BE2C (cell line): ENCODE results near the gene ADH4.
"Not testable (repeated sequence)": the region's sequence is repeated elsewhere in the genome, so short reads cannot be mapped to it uniquely, and the experiment has no call there.

ENCODE experiments used
- DNase-seq: peaks from one replicate; pipeline ENCODE4 v3.0.0-alpha.2; 2020
- H3K27me3 ChIP-seq: fragments of 250-450 bp; sonication (Bioruptor Pico); 2 replicates; pipeline ENCODE4 v1.5.1; 2020; ENCODE audit warnings: mild to moderate bottlenecking
- H3K36me3 ChIP-seq: fragments of 250-450 bp; sonication (Bioruptor Pico); 2 replicates; pipeline ENCODE4 v1.5.1; 2020; ENCODE audit warnings: mild to moderate bottlenecking
- H3K4me1 ChIP-seq: fragments of 250-450 bp; sonication (Bioruptor Pico); 2 replicates; pipeline ENCODE4 v1.5.1; 2020
- H3K4me3 ChIP-seq: 2 replicates; pipeline ENCODE4 v1.5.1; 2011; ENCODE audit warnings: low read depth, low read length
- H3K9me3 ChIP-seq: fragments of 250-450 bp; sonication (Bioruptor Pico); 2 replicates; pipeline ENCODE4 v1.5.1; 2020
- CTCF ChIP-seq: IDR thresholded peaks from 2 replicates; pipeline ENCODE4 v1.5.1; 2012; ENCODE audit warnings: mild to moderate bottlenecking, low read depth, low read length

Gene ADH4

DNA sequence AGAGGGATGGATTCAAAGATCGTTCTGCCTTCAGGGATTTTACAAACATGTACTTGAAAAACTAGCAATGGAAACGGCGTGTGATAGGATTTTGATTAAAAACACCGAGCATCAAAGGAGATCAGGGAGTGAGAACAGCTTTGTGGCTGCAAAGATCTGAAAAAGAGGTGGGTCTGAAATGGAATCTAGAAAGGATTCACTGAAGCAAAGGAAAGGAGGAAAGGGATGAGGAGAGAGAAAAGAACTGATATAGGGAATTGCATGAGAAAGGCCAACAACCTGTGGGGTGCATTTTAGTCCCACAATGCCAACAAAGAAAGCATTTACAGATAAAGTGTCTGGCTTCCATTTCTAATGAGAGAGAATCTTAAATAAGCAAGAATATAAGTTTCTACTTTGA lies 23.1 kb downstream of the ADH4 start:
- H3K4me3 ChIP-seq = no peak overlapping the region
- no peaks in the 10 kb centered on the region for H3K4me1 ChIP-seq
- H3K9me3 ChIP-seq = no peaks in the 10 kb centered on the region
- H3K36me3 ChIP-seq = no peaks in the 10 kb centered on the region
- DNase-seq = no peak
- H3K27me3 ChIP-seq = no peaks in the 10 kb centered on the region
- no peak for TF ChIP-seq CTCF

GRCh38 chr4:99120501-99120900 lies 23.6 kb downstream of the ADH4 start:
- H3K27me3 ChIP-seq = no peaks in the 10 kb centered on the region
- TF ChIP-seq CTCF = no peak
- no peak overlapping the region for H3K4me3 ChIP-seq
- H3K36me3 ChIP-seq = no peaks in the 10 kb centered on the region
- no peaks in the 10 kb centered on the region for H3K4me1 ChIP-seq
- no peaks in the 10 kb centered on the region for H3K9me3 ChIP-seq
- no peak for DNase-seq

DNA sequence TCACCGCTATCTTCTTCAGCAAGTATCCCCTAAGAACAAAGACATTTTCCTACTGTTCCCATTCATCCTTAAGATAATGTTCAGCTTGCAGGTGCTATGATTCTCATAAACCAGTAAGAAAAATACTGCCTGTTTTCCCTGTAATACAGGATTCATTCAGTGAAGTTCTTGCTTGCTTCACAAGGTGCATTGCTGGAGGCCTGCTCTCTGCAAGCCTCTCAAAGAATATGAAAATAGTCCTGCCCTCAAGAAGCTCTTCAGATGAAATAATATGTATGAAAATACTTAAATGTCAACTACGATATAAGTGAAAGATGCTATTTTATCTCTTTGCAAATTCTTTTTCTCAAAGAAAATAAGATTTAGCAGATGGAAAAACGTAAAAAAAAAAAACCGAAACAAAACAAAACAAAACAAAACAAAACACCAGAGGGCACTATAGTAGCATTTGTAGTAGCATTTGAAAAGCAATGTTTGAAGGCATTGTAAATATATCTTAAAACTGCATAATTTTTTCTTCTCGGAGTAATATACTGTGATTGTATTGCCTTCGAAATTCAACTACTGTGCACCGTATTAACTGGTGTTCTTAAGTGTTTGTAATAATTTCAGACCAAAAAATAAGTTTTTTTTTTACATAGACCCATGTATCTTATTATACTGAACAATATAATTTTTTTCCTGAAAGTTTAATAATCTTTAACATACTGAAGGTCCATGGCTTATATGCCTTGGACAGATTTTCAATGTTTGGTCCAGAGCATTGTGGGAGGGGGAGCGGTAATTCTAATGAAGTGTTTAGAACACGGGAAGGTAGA lies 26.0 kb downstream of the ADH4 start:
- H3K9me3 ChIP-seq = no peaks in the 10 kb centered on the region
- no peak overlapping the region for H3K4me3 ChIP-seq
- peak; percentile 30; the same call in 1 of the 2 replicates for TF ChIP-seq CTCF
- no peaks in the 10 kb centered on the region for H3K36me3 ChIP-seq
- DNase-seq = no peak
- no peaks in the 10 kb centered on the region for H3K4me1 ChIP-seq
- H3K27me3 ChIP-seq = no peaks in the 10 kb centered on the region

DNA sequence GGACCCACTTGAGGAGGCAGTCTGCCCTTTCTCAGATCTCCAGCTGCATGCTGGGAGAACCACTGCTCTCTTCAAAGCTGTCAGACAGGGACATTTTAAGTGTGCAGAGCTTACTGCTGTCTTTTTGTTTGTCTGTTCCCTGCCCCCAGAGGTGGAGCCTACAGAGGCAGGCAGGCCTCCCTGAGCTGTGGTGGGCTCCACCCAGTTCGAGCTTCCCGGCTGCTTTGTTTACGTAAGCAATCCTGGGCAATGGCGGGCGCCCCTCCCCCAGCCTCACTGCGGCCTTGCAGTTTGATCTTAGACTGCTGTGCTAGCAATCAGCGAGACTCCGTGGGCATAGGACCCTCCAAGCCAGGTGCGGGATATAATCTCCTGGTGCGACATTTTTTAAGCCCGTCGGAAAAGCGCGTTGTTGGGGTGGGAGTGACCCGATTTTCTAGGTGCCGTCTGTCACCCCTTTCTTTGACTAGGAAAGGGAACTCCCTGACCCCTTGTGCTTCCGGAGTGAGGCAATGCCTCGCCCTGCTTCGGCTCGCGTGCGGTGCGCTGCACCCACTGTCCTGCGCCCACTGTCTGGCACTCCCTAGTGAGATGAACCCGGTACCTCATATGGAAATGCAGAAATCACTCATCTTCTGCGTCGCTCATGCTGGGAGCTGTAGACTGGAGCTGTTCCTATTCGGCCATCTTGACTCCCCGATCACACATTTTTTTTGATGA lies 26.8 kb downstream of the ADH4 start:
- not testable (repeated sequence) for H3K4me1 ChIP-seq, H3K27me3 ChIP-seq, H3K9me3 ChIP-seq, H3K4me3 ChIP-seq, DNase-seq, H3K36me3 ChIP-seq

DNA sequence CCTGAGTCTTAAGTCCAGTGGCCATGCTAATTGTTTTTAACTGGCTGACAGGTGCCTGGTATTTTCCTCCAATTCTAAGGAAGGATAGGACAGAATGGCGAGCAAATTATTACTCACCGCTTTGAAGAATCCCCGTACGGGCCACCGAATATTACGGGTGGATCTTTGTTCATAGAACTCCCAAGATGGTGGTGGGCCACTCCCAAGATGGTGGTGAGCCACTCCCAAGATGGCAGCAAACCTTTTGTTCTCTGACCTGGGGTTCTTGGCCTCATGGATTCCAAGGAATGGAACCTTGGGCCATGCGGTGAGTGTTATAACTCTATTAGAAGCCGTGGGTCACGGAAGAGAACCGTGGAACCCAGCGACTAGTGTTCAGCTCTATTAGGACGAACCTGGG lies 34.8 kb downstream of the ADH4 start:
- DNase-seq, H3K4me1 ChIP-seq, H3K27me3 ChIP-seq, H3K9me3 ChIP-seq, H3K4me3 ChIP-seq, H3K36me3 ChIP-seq: not testable (repeated sequence)

DNA sequence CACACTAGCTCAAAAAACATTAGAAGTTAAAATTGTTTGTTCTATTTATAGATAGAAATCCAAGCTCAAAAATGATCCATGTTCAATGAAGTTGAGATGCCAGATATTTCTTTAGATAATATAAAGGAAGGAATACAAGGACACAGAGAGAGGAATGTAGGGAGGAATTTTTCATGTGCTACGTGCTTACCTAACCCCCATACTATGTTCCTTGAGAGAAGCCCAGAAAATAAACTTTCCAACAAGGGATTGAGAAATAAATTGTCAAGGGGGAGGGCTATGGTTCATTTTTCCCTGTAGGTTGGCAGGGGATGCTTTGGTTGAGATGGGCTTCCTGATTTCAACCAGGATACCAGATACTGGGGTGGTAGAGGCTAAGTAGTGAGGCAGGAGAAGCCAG lies 39.9 kb downstream of the ADH4 start:
- no peak overlapping the region for H3K4me3 ChIP-seq
- DNase-seq = no peak
- no peaks in the 10 kb centered on the region for H3K9me3 ChIP-seq
- no peak for TF ChIP-seq CTCF
- H3K27me3 ChIP-seq = 0 out of 2 replicates have a peak, but pooled peaks cover 4% of the 10 kb centered on the region
- H3K36me3 ChIP-seq = no peaks in the 10 kb centered on the region
- H3K4me1 ChIP-seq = no peaks in the 10 kb centered on the region

- Histone ChIP-seq H3K4me1 (no peaks in the 10 kb centered on the region), H3K9me3 (no peaks in the 10 kb centered on the region), H3K36me3 (no peaks in the 10 kb centered on the region), H3K4me3 (no peak overlapping the region), H3K27me3 (0 out of 2 replicates have a peak, but pooled peaks cover 4% of the 10 kb centered on the region)
- TF ChIP-seq CTCF = no peak
- DNase-seq = no peak
Measured at GRCh38 chr4:99103166-99103565, 40.9 kb downstream of the ADH4 start.
